ENCODE data around the gene ZNF268. TPM values are rescaled to one million over a fixed set of nuclear protein-coding genes. Genes with fewer than 3 reads are reported as not detected.

ZNF268 gene
- total RNA-seq, 1 experiment from 2014 or later, result 10.7 TPM

- peaks cover 55% of the 10 kb centered on the region for H3K9me3 ChIP-seq (ENCODE audit: low read length)
Measured at GRCh38 chr12:133190176-133190575, 8.9 kb downstream of the ZNF268 start.

GRCh38 chr12:133192847-133193246 is 11.6 kb downstream of the ZNF268 start:
- no peaks in the 10 kb centered on the region for H3K4me1 ChIP-seq (ENCODE audit: low read length)
- no peaks in the 10 kb centered on the region for H3K9me2 ChIP-seq (replicated peaks; ENCODE audit: insufficient read depth, low read length)
- no peak overlapping the region for H3K9ac ChIP-seq (ENCODE audit: low read length)
- no peak for DNase-seq
- no peak overlapping the region for H3K4me2 ChIP-seq (ENCODE audit: low read depth, low read length, poor library complexity, severe bottlenecking)
- H3K27me3 ChIP-seq (ENCODE audit: low read length), result no peaks in the 10 kb centered on the region
- no peak overlapping the region for H2AFZ ChIP-seq (ENCODE audit: low read length)
- H3K79me2 ChIP-seq (ENCODE audit: low read length), result no peaks in the 10 kb centered on the region
- H3K4me3 ChIP-seq (ENCODE audit: low read length), result no peak overlapping the region
- peaks cover 48% of the 10 kb centered on the region for H3K9me3 ChIP-seq (ENCODE audit: low read length)
- peaks cover 66% of the 10 kb centered on the region for H3K36me3 ChIP-seq (ENCODE audit: insufficient read depth, low read length)
- H3K27ac ChIP-seq (ENCODE audit: low read length), result no peak overlapping the region
- no peaks in the 10 kb centered on the region for H4K20me1 ChIP-seq (ENCODE audit: insufficient read depth, low read depth, low read length)

More at GRCh38 chr12:133190176-133190575, 8.9 kb downstream of the ZNF268 start:
- Histone ChIP-seq H3K9me2 (replicated peaks; ENCODE audit: insufficient read depth, low read length) (no peaks in the 10 kb centered on the region), H3K27me3 (ENCODE audit: low read length) (no peaks in the 10 kb centered on the region), H3K36me3 (ENCODE audit: insufficient read depth, low read length) (peaks cover 75% of the 10 kb centered on the region), H3K4me3 (ENCODE audit: low read length) (peak overlapping the region; percentile 15; the same call in 1 of the 2 replicates), H3K27ac (ENCODE audit: low read length) (no peak overlapping the region), H4K20me1 (ENCODE audit: insufficient read depth, low read depth, low read length) (no peaks in the 10 kb centered on the region), H3K4me2 (ENCODE audit: low read depth, low read length, poor library complexity, severe bottlenecking) (no peak overlapping the region), H3K9ac (ENCODE audit: low read length) (no peak overlapping the region), H3K4me1 (ENCODE audit: low read length) (no peaks in the 10 kb centered on the region), H2AFZ (ENCODE audit: low read length) (no peak overlapping the region), H3K79me2 (ENCODE audit: low read length) (no peaks in the 10 kb centered on the region)
- DNase-seq, result no peak

DNA sequence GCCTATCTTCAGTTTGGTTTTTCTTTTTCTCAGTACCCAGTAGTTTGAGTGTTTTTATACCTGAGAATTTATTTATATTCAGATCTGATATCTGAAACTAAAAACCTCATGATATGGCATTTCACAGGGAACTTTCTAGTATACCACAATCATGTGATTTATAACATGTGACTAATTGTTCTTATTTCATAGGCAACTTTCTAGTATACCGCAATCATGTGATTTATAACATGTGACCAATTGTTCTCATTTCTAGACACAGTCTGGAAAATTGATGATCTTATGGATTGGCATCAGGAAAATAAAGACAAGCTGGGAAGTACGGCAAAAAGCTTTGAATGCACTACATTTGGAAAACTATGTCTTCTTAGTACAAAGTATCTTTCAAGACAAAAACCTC is 20.6 kb downstream of the ZNF268 start:
- H3K9me2 ChIP-seq (replicated peaks; ENCODE audit: insufficient read depth, low read length), result no peaks in the 10 kb centered on the region
- H3K27ac ChIP-seq (ENCODE audit: low read length), result no peak overlapping the region
- H3K36me3 ChIP-seq (ENCODE audit: insufficient read depth, low read length), result peaks cover 41% of the 10 kb centered on the region
- H3K4me3 ChIP-seq (ENCODE audit: low read length), result peak overlapping the region; percentile 8; the same call in 1 of the 2 replicates
- H3K4me1 ChIP-seq (ENCODE audit: low read length), result no peaks in the 10 kb centered on the region
- DNase-seq, result no peak
- no peak overlapping the region for H2AFZ ChIP-seq (ENCODE audit: low read length)
- peaks cover 62% of the 10 kb centered on the region for H3K9me3 ChIP-seq (ENCODE audit: low read length)
- H3K27me3 ChIP-seq (ENCODE audit: low read length), result no peaks in the 10 kb centered on the region
- no peak overlapping the region for H3K4me2 ChIP-seq (ENCODE audit: low read depth, low read length, poor library complexity, severe bottlenecking)
- no peak overlapping the region for H3K9ac ChIP-seq (ENCODE audit: low read length)
- no peaks in the 10 kb centered on the region for H3K79me2 ChIP-seq (ENCODE audit: low read length)
- no peaks in the 10 kb centered on the region for H4K20me1 ChIP-seq (ENCODE audit: insufficient read depth, low read depth, low read length)

- Histone ChIP-seq H3K4me3 (ENCODE audit: low read length) (peak overlapping the region; percentile 8; the same call in 1 of the 2 replicates), H3K36me3 (ENCODE audit: insufficient read depth, low read length) (peaks cover 41% of the 10 kb centered on the region), H3K79me2 (ENCODE audit: low read length) (no peaks in the 10 kb centered on the region), H3K27ac (ENCODE audit: low read length) (no peak overlapping the region), H2AFZ (ENCODE audit: low read length) (no peak overlapping the region), H3K9me3 (ENCODE audit: low read length) (peaks cover 64% of the 10 kb centered on the region), H3K4me1 (ENCODE audit: low read length) (no peaks in the 10 kb centered on the region), H3K9ac (ENCODE audit: low read length) (no peak overlapping the region), H3K27me3 (ENCODE audit: low read length) (no peaks in the 10 kb centered on the region), H4K20me1 (ENCODE audit: insufficient read depth, low read depth, low read length) (no peaks in the 10 kb centered on the region), H3K4me2 (ENCODE audit: low read depth, low read length, poor library complexity, severe bottlenecking) (no peak overlapping the region), H3K9me2 (replicated peaks; ENCODE audit: insufficient read depth, low read length) (no peaks in the 10 kb centered on the region)
- no peak for DNase-seq
Measured at GRCh38 chr12:133202493-133203343, 21.4 kb downstream of the ZNF268 start.

DNA sequence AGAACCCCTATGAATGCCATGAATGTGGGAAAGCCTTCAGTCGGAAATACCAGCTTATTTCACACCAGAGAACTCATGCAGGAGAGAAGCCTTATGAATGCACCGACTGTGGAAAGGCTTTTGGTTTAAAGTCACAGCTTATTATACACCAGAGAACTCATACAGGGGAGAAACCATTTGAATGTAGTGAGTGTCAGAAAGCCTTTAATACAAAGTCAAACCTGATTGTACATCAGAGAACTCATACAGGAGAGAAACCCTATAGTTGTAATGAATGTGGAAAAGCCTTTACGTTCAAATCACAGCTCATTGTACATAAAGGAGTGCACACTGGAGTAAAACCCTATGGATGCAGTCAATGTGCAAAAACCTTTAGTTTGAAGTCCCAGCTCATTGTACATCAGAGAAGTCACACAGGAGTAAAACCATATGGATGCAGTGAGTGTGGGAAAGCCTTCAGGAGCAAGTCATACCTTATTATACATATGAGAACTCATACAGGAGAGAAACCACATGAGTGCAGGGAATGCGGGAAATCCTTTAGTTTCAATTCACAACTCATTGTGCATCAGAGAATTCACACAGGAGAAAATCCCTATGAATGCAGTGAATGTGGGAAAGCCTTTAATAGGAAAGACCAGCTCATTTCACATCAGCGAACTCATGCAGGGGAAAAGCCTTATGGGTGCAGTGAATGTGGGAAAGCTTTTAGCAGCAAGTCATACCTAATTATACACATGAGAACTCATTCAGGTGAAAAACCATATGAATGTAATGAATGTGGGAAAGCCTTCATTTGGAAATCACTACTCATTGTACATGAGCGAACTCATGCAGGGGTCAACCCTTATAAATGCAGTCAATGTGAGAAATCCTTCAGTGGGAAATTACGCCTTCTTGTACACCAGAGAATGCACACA is 22.3 kb downstream of the ZNF268 start:
- Histone ChIP-seq H3K27me3 (ENCODE audit: low read length) (no peaks in the 10 kb centered on the region), H3K4me2 (ENCODE audit: low read depth, low read length, poor library complexity, severe bottlenecking) (no peak overlapping the region), H2AFZ (ENCODE audit: low read length) (no peak overlapping the region), H4K20me1 (ENCODE audit: insufficient read depth, low read depth, low read length) (no peaks in the 10 kb centered on the region), H3K9me3 (ENCODE audit: low read length) (peaks cover 68% of the 10 kb centered on the region), H3K27ac (ENCODE audit: low read length) (no peak overlapping the region), H3K4me1 (ENCODE audit: low read length) (no peaks in the 10 kb centered on the region), H3K36me3 (ENCODE audit: insufficient read depth, low read length) (peaks cover 41% of the 10 kb centered on the region), H3K9me2 (replicated peaks; ENCODE audit: insufficient read depth, low read length) (no peaks in the 10 kb centered on the region), H3K79me2 (ENCODE audit: low read length) (no peaks in the 10 kb centered on the region), H3K4me3 (ENCODE audit: low read length) (peak overlapping the region; percentile 19; the same call in 1 of the 2 replicates), H3K9ac (ENCODE audit: low read length) (no peak overlapping the region)
- DNase-seq, result no peak

DNA sequence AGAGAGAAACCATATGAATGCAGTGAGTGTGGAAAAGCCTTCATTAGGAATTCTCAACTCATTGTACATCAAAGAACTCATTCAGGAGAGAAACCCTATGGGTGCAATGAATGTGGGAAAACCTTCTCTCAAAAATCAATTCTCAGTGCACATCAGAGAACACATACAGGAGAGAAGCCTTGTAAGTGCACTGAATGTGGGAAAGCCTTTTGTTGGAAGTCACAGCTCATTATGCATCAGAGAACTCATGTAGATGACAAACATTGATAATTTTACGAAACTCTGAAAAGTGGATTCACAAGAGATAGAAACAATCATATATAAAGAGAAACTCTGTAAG is 22.9 kb downstream of the ZNF268 start:
- Histone ChIP-seq H3K27me3 (ENCODE audit: low read length) (no peaks in the 10 kb centered on the region), H3K36me3 (ENCODE audit: insufficient read depth, low read length) (peaks cover 41% of the 10 kb centered on the region), H2AFZ (ENCODE audit: low read length) (no peak overlapping the region), H3K4me1 (ENCODE audit: low read length) (no peaks in the 10 kb centered on the region), H3K9me2 (replicated peaks; ENCODE audit: insufficient read depth, low read length) (no peaks in the 10 kb centered on the region), H4K20me1 (ENCODE audit: insufficient read depth, low read depth, low read length) (no peaks in the 10 kb centered on the region), H3K27ac (ENCODE audit: low read length) (no peak overlapping the region), H3K79me2 (ENCODE audit: low read length) (no peaks in the 10 kb centered on the region), H3K4me2 (ENCODE audit: low read depth, low read length, poor library complexity, severe bottlenecking) (no peak overlapping the region), H3K4me3 (ENCODE audit: low read length) (peak overlapping the region; percentile 19; the same call in 1 of the 2 replicates), H3K9me3 (ENCODE audit: low read length) (peaks cover 69% of the 10 kb centered on the region), H3K9ac (ENCODE audit: low read length) (no peak overlapping the region)
- no peak for DNase-seq

DNA sequence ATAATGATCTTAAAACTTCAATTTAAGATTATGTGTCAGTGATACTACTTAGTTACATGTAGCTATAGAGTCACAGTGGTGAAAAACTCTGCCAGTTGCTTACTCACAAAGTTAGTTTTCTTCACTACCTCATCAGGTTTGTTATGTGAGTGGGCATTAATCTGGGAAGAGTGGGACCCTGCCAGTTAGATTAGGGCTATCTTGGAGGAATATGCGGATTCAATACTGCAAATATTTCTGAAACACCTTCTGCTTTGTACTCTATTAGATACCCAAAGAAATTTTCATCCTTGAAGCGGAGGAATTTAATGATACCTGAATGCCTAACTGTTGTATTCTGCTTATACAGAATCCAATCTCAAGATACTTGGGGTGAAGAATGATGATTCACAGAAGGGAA is 25.1 kb downstream of the ZNF268 start:
- no peak for DNase-seq
- Histone ChIP-seq H3K27me3 (ENCODE audit: low read length) (no peaks in the 10 kb centered on the region), H3K27ac (ENCODE audit: low read length) (no peak overlapping the region), H3K9ac (ENCODE audit: low read length) (no peak overlapping the region), H3K4me2 (ENCODE audit: low read depth, low read length, poor library complexity, severe bottlenecking) (no peak overlapping the region), H3K79me2 (ENCODE audit: low read length) (no peaks in the 10 kb centered on the region), H4K20me1 (ENCODE audit: insufficient read depth, low read depth, low read length) (no peaks in the 10 kb centered on the region), H3K4me1 (ENCODE audit: low read length) (no peaks in the 10 kb centered on the region), H3K4me3 (ENCODE audit: low read length) (no peak overlapping the region), H2AFZ (ENCODE audit: low read length) (no peak overlapping the region), H3K9me3 (ENCODE audit: low read length) (peaks cover 68% of the 10 kb centered on the region), H3K36me3 (ENCODE audit: insufficient read depth, low read length) (peaks cover 30% of the 10 kb centered on the region), H3K9me2 (replicated peaks; ENCODE audit: insufficient read depth, low read length) (no peaks in the 10 kb centered on the region)

DNA sequence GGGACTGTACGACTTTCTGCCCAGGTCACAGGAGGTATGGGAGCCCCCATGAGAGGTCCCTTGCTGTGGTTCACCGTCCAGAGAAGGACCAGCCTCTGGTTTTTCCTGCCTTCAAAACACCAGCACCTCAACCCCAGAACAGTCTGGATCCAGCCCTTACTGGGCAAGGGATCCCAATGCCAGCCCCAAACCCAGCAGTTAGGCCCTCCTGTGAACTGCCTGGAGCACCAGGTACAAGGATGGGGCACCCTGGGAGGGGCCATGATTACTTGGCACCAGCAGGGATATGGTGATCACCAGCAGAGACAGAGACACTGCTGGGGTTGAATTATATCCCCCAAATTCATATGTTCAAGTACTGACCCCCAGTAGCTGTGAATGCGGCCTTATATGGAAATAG is 34.4 kb downstream of the ZNF268 start:
- H3K9me3 ChIP-seq (ENCODE audit: low read length), result peaks cover 43% of the 10 kb centered on the region
- H3K4me1 ChIP-seq (ENCODE audit: low read length), result no peaks in the 10 kb centered on the region
- no peaks in the 10 kb centered on the region for H3K27me3 ChIP-seq (ENCODE audit: low read length)
- H3K79me2 ChIP-seq (ENCODE audit: low read length), result no peaks in the 10 kb centered on the region
- no peak overlapping the region for H3K9ac ChIP-seq (ENCODE audit: low read length)
- no peaks in the 10 kb centered on the region for H3K36me3 ChIP-seq (ENCODE audit: insufficient read depth, low read length)
- no peak overlapping the region for H3K4me3 ChIP-seq (ENCODE audit: low read length)
- no peak overlapping the region for H3K27ac ChIP-seq (ENCODE audit: low read length)
- DNase-seq, result no peak
- no peaks in the 10 kb centered on the region for H3K9me2 ChIP-seq (replicated peaks; ENCODE audit: insufficient read depth, low read length)
- no peaks in the 10 kb centered on the region for H4K20me1 ChIP-seq (ENCODE audit: insufficient read depth, low read depth, low read length)
- H2AFZ ChIP-seq (ENCODE audit: low read length), result no peak overlapping the region
- no peak overlapping the region for H3K4me2 ChIP-seq (ENCODE audit: low read depth, low read length, poor library complexity, severe bottlenecking)

Data from Karpas-422 (cell line).